CMK (cell line): ENCODE data around the gene GLI1.

Experiments used
- DNase-seq: peaks from one replicate; pipeline ENCODE4 v3.0.0-alpha.2; 2010; ENCODE audit warnings: low read depth

The GLI1 gene

DNA sequence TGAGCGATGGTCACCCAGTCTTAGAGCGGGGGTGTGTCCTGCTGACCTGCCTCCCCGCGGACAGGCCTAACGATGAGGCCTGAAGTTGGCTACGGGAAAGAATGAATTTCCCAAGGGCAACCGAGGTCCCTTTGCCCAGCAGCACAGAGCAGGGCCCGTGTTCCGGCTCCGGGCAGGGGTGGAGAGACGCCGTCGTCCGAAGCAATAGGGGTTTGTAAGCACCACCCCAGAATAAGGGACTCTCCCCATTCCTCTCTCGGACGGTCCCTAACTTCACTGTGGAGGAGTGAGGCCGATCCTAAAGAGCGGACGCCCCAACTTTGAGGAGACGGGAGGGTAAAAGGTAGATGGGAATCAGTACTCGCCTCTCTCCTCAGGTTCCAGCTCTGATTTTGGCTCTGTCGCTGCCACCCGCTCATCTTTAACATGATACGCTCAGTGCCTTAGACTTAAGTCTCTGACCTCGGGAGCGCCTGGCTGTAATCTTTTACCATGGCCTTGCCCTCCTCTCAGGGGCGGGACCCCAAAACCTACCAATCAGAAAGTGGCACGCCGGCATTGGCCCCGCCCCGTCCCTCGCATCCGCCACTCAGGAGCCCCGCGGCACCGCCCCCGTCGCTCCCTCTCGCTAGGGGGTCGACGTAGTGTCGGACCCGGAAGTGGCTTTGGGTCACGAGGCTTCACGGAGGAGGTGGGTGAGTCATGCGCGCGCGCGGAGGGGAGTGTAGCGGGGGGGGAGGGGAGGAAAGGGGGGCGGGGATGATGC lies 60.7 kb downstream of the GLI1 start, which contains the start of gene DDIT3:
TSS of gene DDIT3 (minus strand) at position 462 of the 766 bp plus-strand sequence. CDS start 3,108 bp downstream, outside the sequence.
- peak; percentile 92 for DNase-seq

DNA sequence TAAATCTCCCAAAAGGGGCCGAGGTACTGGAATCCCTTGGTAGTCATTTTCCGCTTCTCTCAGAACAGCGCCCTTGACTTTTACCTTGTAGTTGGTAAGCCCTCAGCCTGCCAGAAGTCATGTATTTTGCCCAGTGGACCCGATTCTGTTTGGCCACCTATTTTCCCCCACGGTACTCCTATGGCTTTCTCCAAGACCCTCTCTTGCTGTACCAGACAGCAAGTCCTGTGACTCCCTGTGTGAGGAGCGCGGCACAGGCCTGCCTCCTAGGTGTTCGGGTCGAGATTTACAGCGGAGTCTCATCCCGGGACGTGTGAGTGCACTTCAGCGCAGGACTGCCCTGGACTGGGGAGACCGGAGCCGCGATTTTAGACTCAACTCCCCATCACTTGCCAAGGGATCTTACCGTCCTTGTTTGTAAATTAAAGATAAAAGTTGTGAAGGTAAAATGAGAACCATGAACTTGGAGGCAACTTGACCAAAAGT lies 62.0 kb downstream of the GLI1 start:
- no peak for DNase-seq
